Measurements from ENCODE around the gene USP40.

The USP40 gene

GRCh38 chr2:233571462-233571861 is 4.9 kb upstream of the USP40 start:
- TF ChIP-seq GATA3 (IDR thresholded peaks at IDR 0.05; ENCODE audit: low read depth, low read length) (no peak), GATA2 (IDR thresholded peaks at IDR 0.05; ENCODE audit: low read depth, low read length) (no peak)

DNA sequence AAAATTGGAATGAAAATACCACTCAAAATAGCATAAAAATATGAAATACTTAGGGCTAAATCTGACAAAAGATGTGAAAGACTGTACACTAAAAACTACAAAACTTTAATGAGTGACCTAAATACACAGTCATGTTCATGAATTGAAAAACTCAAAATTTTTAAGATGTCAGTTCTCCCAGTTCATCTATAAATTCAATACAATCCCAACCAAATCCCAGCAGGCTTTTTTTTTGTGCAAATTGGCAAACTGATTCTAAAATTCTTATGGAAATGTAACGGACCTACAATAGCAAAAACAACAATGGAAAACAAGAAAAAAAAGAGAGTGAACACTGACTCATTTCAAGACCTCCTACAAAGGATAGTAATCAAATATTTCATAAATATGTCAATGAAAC is 4.4 kb upstream of the USP40 start:
- TF ChIP-seq GATA3 (IDR thresholded peaks at IDR 0.05; ENCODE audit: low read depth, low read length) (no peak), GATA2 (IDR thresholded peaks at IDR 0.05; ENCODE audit: low read depth, low read length) (no peak)

- no peak for TF ChIP-seq GATA3 (IDR thresholded peaks at IDR 0.05; ENCODE audit: low read depth, low read length)
Measured at GRCh38 chr2:233565685-233566140, 869 bp downstream of the USP40 start.

DNA sequence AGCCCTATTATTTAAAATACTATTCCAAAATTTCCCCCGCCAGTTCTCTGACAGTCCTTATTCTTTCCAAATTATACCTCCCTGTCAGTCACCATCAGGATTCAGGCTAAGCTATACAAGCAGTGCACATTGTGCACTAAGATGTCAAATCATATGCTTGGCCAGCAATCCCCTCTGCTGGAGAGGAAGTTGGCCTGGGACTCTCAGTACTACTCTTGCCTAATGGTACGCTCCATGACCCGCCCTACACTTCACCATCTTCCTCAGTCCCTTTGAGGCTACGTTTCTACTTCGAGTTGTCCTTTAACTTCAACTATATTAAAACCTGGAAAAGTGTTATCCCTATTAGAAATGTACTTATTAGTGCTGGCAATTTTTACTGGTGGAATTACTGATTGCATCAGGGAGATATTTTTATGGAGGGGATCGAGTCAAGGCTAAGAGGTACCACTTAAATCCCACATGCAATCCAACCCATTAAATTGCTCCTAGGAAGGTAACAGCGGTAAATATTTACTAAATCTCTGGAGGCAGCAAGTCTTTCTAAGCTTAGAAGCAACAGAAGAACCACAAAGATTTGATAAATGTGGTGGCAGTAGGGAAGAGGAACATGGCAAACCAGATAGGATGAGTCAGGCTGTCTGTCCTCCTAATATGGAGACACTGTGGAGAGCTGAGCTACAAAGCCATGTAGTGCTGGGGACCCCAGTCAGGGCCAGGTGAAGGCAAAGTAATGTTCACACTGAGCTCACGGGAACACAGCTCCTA is 2.7 kb downstream of the USP40 start:
- TF ChIP-seq GATA2 (IDR thresholded peaks at IDR 0.05; ENCODE audit: low read depth, low read length) (no peak), GATA3 (IDR thresholded peaks at IDR 0.05; ENCODE audit: low read depth, low read length) (no peak)

- TF ChIP-seq GATA2 (IDR thresholded peaks at IDR 0.05; ENCODE audit: low read depth, low read length) (no peak), GATA3 (IDR thresholded peaks at IDR 0.05; ENCODE audit: low read depth, low read length) (no peak)
Measured at GRCh38 chr2:233556881-233557736, 9.5 kb downstream of the USP40 start.

GRCh38 chr2:233553366-233553765 is 13.2 kb downstream of the USP40 start:
- TF ChIP-seq GATA3 (IDR thresholded peaks at IDR 0.05; ENCODE audit: low read depth, low read length), result no peak
- TF ChIP-seq GATA2 (IDR thresholded peaks at IDR 0.05; ENCODE audit: low read depth, low read length), result no peak

GRCh38 chr2:233551491-233551890 is 15.1 kb downstream of the USP40 start:
- no peak for TF ChIP-seq GATA3 (IDR thresholded peaks at IDR 0.05; ENCODE audit: low read depth, low read length)
- TF ChIP-seq GATA2 (IDR thresholded peaks at IDR 0.05; ENCODE audit: low read depth, low read length), result no peak

GRCh38 chr2:233546774-233547173 is 19.8 kb downstream of the USP40 start:
- TF ChIP-seq GATA2 (IDR thresholded peaks at IDR 0.05; ENCODE audit: low read depth, low read length), result no peak
- TF ChIP-seq GATA3 (IDR thresholded peaks at IDR 0.05; ENCODE audit: low read depth, low read length), result no peak

- no peak for TF ChIP-seq GATA2 (IDR thresholded peaks at IDR 0.05; ENCODE audit: low read depth, low read length)
- TF ChIP-seq GATA3 (IDR thresholded peaks at IDR 0.05; ENCODE audit: low read depth, low read length), result no peak
Measured at GRCh38 chr2:233546101-233546500, 20.5 kb downstream of the USP40 start.

DNA sequence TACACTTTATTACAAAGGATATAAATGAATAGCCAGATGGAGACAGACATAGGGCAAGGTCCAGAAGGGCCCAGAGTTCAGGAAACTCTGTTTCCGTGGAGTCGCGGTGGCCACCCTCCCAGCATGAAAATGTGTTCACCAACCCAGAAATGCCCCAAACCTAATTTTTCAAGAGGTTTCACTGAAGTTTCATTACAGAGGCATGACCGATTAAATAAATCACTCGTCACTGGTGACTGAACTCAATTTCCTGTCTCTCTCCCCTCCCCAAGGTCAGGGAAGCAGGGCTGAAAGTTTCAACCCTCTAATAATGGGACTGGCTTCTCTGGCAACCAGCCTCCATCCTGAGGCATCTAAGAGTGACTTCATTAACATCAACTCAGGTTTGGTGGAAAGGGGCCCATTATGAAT is 22.4 kb downstream of the USP40 start:
- no peak for TF ChIP-seq GATA3 (IDR thresholded peaks at IDR 0.05; ENCODE audit: low read depth, low read length)
- TF ChIP-seq GATA2 (IDR thresholded peaks at IDR 0.05; ENCODE audit: low read depth, low read length), result no peak

GRCh38 chr2:233542507-233542906 is 24.1 kb downstream of the USP40 start:
- no peak for TF ChIP-seq GATA3 (IDR thresholded peaks at IDR 0.05; ENCODE audit: low read depth, low read length)
- no peak for TF ChIP-seq GATA2 (IDR thresholded peaks at IDR 0.05; ENCODE audit: low read depth, low read length)

DNA sequence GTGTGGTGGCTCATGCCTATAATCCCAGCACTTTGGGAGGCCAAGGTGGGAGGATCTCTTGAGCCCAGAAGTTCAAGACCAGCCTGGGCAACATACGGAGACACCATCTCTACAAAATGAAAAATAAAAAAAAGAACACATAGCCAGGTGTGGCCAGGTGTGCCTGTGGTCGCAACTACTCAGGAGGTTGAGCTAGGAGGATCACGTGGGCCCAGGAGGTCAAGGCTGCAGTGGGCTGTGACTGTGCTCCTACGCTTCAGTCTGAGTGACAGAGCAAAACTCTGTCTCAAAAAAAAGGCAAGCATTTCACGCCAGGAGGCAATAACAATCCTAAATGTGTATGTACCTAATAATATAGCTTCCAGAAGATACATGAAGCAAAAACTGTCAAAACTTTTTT is 27.8 kb downstream of the USP40 start:
- TF ChIP-seq GATA2 (IDR thresholded peaks at IDR 0.05; ENCODE audit: low read depth, low read length), result no peak
- no peak for TF ChIP-seq GATA3 (IDR thresholded peaks at IDR 0.05; ENCODE audit: low read depth, low read length)

GRCh38 chr2:233535271-233535670 is 31.3 kb downstream of the USP40 start:
- no peak for TF ChIP-seq GATA2 (IDR thresholded peaks at IDR 0.05; ENCODE audit: low read depth, low read length)
- TF ChIP-seq GATA3 (IDR thresholded peaks at IDR 0.05; ENCODE audit: low read depth, low read length), result no peak

GRCh38 chr2:233532971-233533370 is 33.6 kb downstream of the USP40 start:
- TF ChIP-seq GATA3 (IDR thresholded peaks at IDR 0.05; ENCODE audit: low read depth, low read length), result no peak
- TF ChIP-seq GATA2 (IDR thresholded peaks at IDR 0.05; ENCODE audit: low read depth, low read length), result no peak

DNA sequence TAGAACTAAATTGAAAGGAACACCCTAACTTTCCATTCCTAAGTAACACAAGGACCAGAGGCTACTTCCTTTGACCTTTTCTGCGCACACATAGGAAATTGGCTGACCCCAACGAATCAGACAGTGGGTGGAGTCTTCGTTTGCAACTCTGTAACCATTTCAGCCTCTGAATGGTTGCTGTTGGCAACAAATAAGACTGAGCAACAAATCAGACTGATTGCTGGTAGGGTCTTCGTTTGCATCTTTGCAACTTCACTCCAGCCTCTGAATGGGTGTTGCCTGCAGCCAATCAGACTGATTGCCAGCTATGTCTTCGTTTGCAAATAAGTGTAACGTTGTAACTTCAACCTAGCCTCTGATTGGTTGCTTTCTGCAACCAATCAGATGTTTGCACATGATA is 34.6 kb downstream of the USP40 start:
- no peak for TF ChIP-seq GATA2 (IDR thresholded peaks at IDR 0.05; ENCODE audit: low read depth, low read length)
- TF ChIP-seq GATA3 (IDR thresholded peaks at IDR 0.05; ENCODE audit: low read depth, low read length), result no peak

Data from SH-SY5Y (cell line).